Measurements from ENCODE around the gene PCAT7. TPM values are rescaled to one million over a fixed set of nuclear protein-coding genes. Genes with fewer than 3 reads are reported as not detected.

Gene PCAT7
- total RNA-seq, 1 donor from 2014 or later: not detected

DNA sequence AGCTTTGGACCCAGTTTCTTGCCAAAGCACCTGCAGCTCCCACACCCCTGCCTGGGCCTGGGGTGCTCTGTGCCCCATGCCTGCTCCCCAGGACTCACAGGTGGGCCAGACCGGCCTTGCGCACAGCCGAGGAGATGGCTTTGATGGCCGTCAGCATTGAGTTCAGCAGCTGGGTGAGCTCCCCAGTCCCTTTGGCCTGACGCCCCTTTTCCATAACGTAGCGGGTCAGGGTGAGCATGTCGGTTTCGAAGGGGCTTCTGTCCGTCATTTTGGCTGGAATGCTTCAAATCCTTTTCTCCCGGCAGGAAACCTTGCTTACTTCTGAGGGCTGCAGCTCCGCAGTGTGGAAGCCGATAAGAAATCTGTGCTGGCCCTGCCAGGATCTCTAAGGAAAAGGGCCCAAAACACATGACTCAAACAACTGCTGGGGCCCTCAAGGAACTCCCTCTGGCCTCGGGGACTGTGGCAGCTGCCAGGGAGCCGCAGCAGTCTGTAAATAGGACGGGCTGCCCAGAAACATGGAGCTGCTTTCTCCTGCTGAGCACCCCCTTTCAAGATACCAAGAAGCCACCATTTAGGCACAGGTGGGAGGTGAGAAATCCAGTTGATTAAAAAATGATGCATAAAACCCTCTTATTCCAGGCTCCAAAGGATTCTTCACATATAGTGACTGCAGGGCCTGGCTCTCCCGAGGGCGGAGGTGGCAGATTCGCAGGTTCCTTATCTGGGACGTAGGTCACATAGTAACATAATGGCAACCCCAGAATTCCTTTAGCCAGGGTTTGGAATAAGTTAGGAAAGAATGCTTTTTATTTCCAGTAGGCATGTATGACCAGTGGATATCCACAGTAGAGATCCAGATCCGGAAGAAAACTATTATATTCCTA, 38.8 kb downstream of the PCAT7 start, which contains the start of gene FBP2:
FBP2 (minus strand) TSS at position 366 of the 887 bp plus-strand sequence; CDS start at position 268, 98 bp downstream.
- Mint-ChIP-seq H3K4me1 (no peaks in the 10 kb centered on the region), H3K27me3 (peaks cover 7% of the 10 kb centered on the region), H3K4me3 (no peak within 1 kb of the TSS), H3K9me3 (no peaks in the 10 kb centered on the region), H3K27ac (no peak within 1 kb of the TSS), H3K36me3 (ENCODE audit: low read depth) (no peaks in the 10 kb centered on the region)
- intact Hi-C loops (cut with micrococcal nuclease): no loop called here
- ATAC-seq (ENCODE audit: low read depth) (no peak), DNase-seq (no peak)
- ChIA-PET POLR2A (no interaction called here), CTCF (no interaction called here)
- TF ChIP-seq, protein P1, sequence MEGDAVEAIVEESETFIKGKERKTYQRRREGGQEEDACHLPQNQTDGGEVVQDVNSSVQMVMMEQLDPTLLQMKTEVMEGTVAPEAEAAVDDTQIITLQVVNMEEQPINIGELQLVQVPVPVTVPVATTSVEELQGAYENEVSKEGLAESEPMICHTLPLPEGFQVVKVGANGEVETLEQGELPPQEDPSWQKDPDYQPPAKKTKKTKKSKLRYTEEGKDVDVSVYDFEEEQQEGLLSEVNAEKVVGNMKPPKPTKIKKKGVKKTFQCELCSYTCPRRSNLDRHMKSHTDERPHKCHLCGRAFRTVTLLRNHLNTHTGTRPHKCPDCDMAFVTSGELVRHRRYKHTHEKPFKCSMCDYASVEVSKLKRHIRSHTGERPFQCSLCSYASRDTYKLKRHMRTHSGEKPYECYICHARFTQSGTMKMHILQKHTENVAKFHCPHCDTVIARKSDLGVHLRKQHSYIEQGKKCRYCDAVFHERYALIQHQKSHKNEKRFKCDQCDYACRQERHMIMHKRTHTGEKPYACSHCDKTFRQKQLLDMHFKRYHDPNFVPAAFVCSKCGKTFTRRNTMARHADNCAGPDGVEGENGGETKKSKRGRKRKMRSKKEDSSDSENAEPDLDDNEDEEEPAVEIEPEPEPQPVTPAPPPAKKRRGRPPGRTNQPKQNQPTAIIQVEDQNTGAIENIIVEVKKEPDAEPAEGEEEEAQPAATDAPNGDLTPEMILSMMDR (IDR thresholded peaks at IDR 0.05): no peak

DNA sequence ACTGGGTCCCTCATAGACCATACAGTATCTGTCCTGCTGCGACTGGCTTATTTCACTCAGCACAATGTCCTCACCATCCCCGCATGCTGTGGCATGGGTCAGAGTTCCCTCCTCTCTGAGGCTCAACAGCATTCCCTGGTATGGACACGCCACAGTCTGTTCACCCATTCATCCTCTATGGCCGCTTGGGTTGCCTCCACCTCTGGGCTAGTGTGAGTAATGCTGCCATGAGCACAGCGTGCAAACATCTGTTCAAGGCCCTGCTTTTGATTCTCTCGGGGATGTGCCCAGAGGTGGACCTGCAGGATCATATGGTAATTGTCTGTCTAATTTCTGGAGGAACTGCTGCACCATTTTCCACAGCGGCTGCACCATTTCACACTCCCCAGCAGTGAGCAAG, 44.2 kb downstream of the PCAT7 start:
- Mint-ChIP-seq H3K4me1 (peaks cover 4% of the 10 kb centered on the region), H3K27me3 (peaks cover 5% of the 10 kb centered on the region), H3K27ac (no peak overlapping the region), H3K4me3 (no peak overlapping the region), H3K9me3 (no peaks in the 10 kb centered on the region), H3K36me3 (ENCODE audit: low read depth) (no peaks in the 10 kb centered on the region)
- TF ChIP-seq, protein P1 (IDR thresholded peaks at IDR 0.05): no peak
- intact Hi-C loops (cut with micrococcal nuclease): no loop called here
- ChIA-PET CTCF (no interaction called here), POLR2A (no interaction called here)
- ATAC-seq (ENCODE audit: low read depth) (no peak), DNase-seq (no peak)

- Mint-ChIP-seq H3K27ac (no peak overlapping the region), H3K36me3 (ENCODE audit: low read depth) (no peaks in the 10 kb centered on the region), H3K4me1 (peaks cover 4% of the 10 kb centered on the region), H3K9me3 (no peaks in the 10 kb centered on the region), H3K27me3 (peaks cover 13% of the 10 kb centered on the region), H3K4me3 (no peak overlapping the region)
- intact Hi-C loops (cut with micrococcal nuclease): no loop called here
- ATAC-seq (ENCODE audit: low read depth) (no peak), DNase-seq (no peak)
- ChIA-PET CTCF (no interaction called here), POLR2A (no interaction called here)
- TF ChIP-seq, protein P1 (IDR thresholded peaks at IDR 0.05): no peak
These were observed 45.4 kb downstream of the PCAT7 start for GRCh38 chr9:94600258-94600657.

GRCh38 chr9:94600715-94601114, 45.8 kb downstream of the PCAT7 start:
- DNase-seq (no peak), ATAC-seq (ENCODE audit: low read depth) (no peak)
- TF ChIP-seq, protein P1 (IDR thresholded peaks at IDR 0.05): no peak
- intact Hi-C loops (cut with micrococcal nuclease): no loop called here
- ChIA-PET CTCF (no interaction called here), POLR2A (no interaction called here)
- Mint-ChIP-seq H3K27ac (no peak overlapping the region), H3K36me3 (ENCODE audit: low read depth) (no peaks in the 10 kb centered on the region), H3K4me3 (no peak overlapping the region), H3K9me3 (no peaks in the 10 kb centered on the region), H3K27me3 (peaks cover 16% of the 10 kb centered on the region), H3K4me1 (peaks cover 4% of the 10 kb centered on the region)

- Mint-ChIP-seq H3K4me3 (no peak overlapping the region), H3K4me1 (peaks cover 4% of the 10 kb centered on the region), H3K27ac (no peak overlapping the region), H3K36me3 (ENCODE audit: low read depth) (no peaks in the 10 kb centered on the region), H3K9me3 (no peaks in the 10 kb centered on the region), H3K27me3 (peaks cover 33% of the 10 kb centered on the region)
- DNase-seq (no peak), ATAC-seq (ENCODE audit: low read depth) (no peak)
- CTCF ChIA-PET: no interaction called here
- POLR2A ChIA-PET: no interaction called here
- TF ChIP-seq, protein P1 (IDR thresholded peaks at IDR 0.05): no peak
- intact Hi-C loops (cut with micrococcal nuclease): loop anchor here (1.0 kb wide), 1 partner anchor 48 kb away; no protein-coding TSS in a partner anchor
These were observed 47.8 kb downstream of the PCAT7 start for GRCh38 chr9:94602666-94603065.

Data from activated B cell treated with CpG ODN at 0.5 μM for 24 hours (primary cell).